Activated naive CD4-positive, alpha-beta T cell treated with anti-CD3 and anti-CD28 coated beads, Interleukin-2, amount 50 U/mL, for 72 hours (primary cell): ENCODE measurements around the gene MINPP1. TPM values are rescaled to one million over a fixed set of nuclear protein-coding genes. Genes with fewer than 3 reads are reported as not detected.
A peak's percentile ranks its signal among the peaks of the same experiment; 100 is the strongest.

Source experiments
- ATAC-seq, 2 donors: fragments of 150-1000 bp; cut with Tn5 transposase; 2 replicates each; pipeline ENCODE4 v1.10.0; 2021; ENCODE audit warnings: mild to moderate bottlenecking in 2 of 2, moderate library complexity in 2 of 2
- DNase-seq, 2 donors: peaks; one replicate each; pipeline ENCODE4 v3.0.0; 2021 to 2022; ENCODE audit warnings: low spot score in 2 of 2
- H3K27ac Mint-ChIP-seq, 2 donors: one replicate each; pipeline ENCODE4 v1.8.0; 2022; ENCODE audit warnings: mild to moderate bottlenecking in 2 of 2, mixed read lengths in 2 of 2
- H3K36me3 Mint-ChIP-seq, 2 donors: one replicate each; pipeline ENCODE4 v1.8.0; 2022; ENCODE audit warnings: mixed read lengths in 2 of 2
- H3K9me3 Mint-ChIP-seq, 2 donors: one replicate each; pipeline ENCODE4 v1.8.0; 2022; ENCODE audit warnings: mixed read lengths in 2 of 2
- total RNA-seq, 2 donors: library from RNA; stranded (reverse); gene quantifications; one replicate each; pipeline ENCODE4 v1.2.3, GENCODE V29; 2022

Gene MINPP1
- total RNA-seq, 2 donors from 2014 or later: 6.4 to 8.3 TPM

GRCh38 chr10:87507879-87508483, 3.3 kb downstream of the MINPP1 start:
- DNase-seq (no peak), ATAC-seq (no peak)
- H3K27ac Mint-ChIP-seq: no peak overlapping the region
- no peaks in the 10 kb centered on the region for H3K9me3 Mint-ChIP-seq
- peaks cover 0 to 14% of the 10 kb centered on the region in 2 donors for H3K36me3 Mint-ChIP-seq

- no peak for DNase-seq
- no peak overlapping the region for H3K27ac Mint-ChIP-seq
- no peak for ATAC-seq
- H3K36me3 Mint-ChIP-seq: peaks cover 3 to 14% of the 10 kb centered on the region in 2 donors
- H3K9me3 Mint-ChIP-seq: no peaks in the 10 kb centered on the region
Observed at GRCh38 chr10:87508837-87509236, 4.1 kb downstream of the MINPP1 start.

- DNase-seq (no peak), ATAC-seq (no peak)
- Mint-ChIP-seq H3K36me3 (peaks cover 10 to 13% of the 10 kb centered on the region in 2 donors), H3K27ac (no peak overlapping the region), H3K9me3 (no peaks in the 10 kb centered on the region)
Observed at GRCh38 chr10:87510025-87510424, 5.3 kb downstream of the MINPP1 start.

- ATAC-seq (no peak), DNase-seq (no peak)
- Mint-ChIP-seq H3K9me3 (no peaks in the 10 kb centered on the region), H3K27ac (no peak overlapping the region), H3K36me3 (peaks cover 0 to 10% of the 10 kb centered on the region in 2 donors)
Observed at GRCh38 chr10:87511526-87511925, 6.8 kb downstream of the MINPP1 start.

GRCh38 chr10:87518937-87519336, 14.2 kb downstream of the MINPP1 start:
- DNase-seq (no peak), ATAC-seq (no peak)
- Mint-ChIP-seq H3K27ac (no peak overlapping the region), H3K9me3 (no peaks in the 10 kb centered on the region), H3K36me3 (peaks cover 12 to 29% of the 10 kb centered on the region in 2 donors)

- peak overlapping the region in 1 of 2 donors; percentile 9 for H3K27ac Mint-ChIP-seq
- peaks cover 18 to 27% of the 10 kb centered on the region in 2 donors for H3K36me3 Mint-ChIP-seq
- no peaks in the 10 kb centered on the region for H3K9me3 Mint-ChIP-seq
- DNase-seq: no peak
- peak in 1 of 2 donors; percentile 88 for ATAC-seq
Observed at GRCh38 chr10:87519582-87519981, 14.9 kb downstream of the MINPP1 start.

GRCh38 chr10:87523731-87524130, 19.0 kb downstream of the MINPP1 start:
- Mint-ChIP-seq H3K36me3 (peaks cover 45 to 51% of the 10 kb centered on the region in 2 donors), H3K9me3 (peaks cover under 1 to 6% of the 10 kb centered on the region in 2 donors), H3K27ac (no peak overlapping the region)
- DNase-seq (no peak), ATAC-seq (no peak)

GRCh38 chr10:87524296-87524695, 19.6 kb downstream of the MINPP1 start:
- H3K27ac Mint-ChIP-seq: no peak overlapping the region
- ATAC-seq (no peak), DNase-seq (no peak)
- H3K9me3 Mint-ChIP-seq: peaks cover 4 to 6% of the 10 kb centered on the region in 2 donors
- H3K36me3 Mint-ChIP-seq: peaks cover 50% of the 10 kb centered on the region in 2 donors

- DNase-seq: no peak
- Mint-ChIP-seq H3K9me3 (peaks cover 6 to 7% of the 10 kb centered on the region in 2 donors), H3K36me3 (peaks cover 20 to 30% of the 10 kb centered on the region in 2 donors), H3K27ac (no peak overlapping the region)
- no peak for ATAC-seq
Observed at GRCh38 chr10:87531908-87532622, 27.4 kb downstream of the MINPP1 start.

- Mint-ChIP-seq H3K27ac (no peak overlapping the region), H3K9me3 (peaks cover 6 to 7% of the 10 kb centered on the region in 2 donors), H3K36me3 (peaks cover 14 to 24% of the 10 kb centered on the region in 2 donors)
- DNase-seq: no peak
- ATAC-seq: no peak
Observed at GRCh38 chr10:87532696-87533095, 28.0 kb downstream of the MINPP1 start.

GRCh38 chr10:87534173-87534858, 29.6 kb downstream of the MINPP1 start:
- Mint-ChIP-seq H3K27ac (no peak overlapping the region), H3K9me3 (peaks cover 0 to 3% of the 10 kb centered on the region in 2 donors), H3K36me3 (peaks cover 6 to 16% of the 10 kb centered on the region in 2 donors)
- ATAC-seq (no peak), DNase-seq (no peak)

- H3K9me3 Mint-ChIP-seq: peaks cover 5 to 18% of the 10 kb centered on the region in 2 donors
- ATAC-seq (no peak), DNase-seq (no peak)
- H3K27ac Mint-ChIP-seq: no peak overlapping the region
- H3K36me3 Mint-ChIP-seq: peaks cover 33 to 40% of the 10 kb centered on the region in 2 donors
Observed at GRCh38 chr10:87538092-87539015, 33.7 kb downstream of the MINPP1 start.

- peaks cover 40 to 41% of the 10 kb centered on the region in 2 donors for H3K36me3 Mint-ChIP-seq
- DNase-seq: no peak
Observed at GRCh38 chr10:87541114-87541513, 36.4 kb downstream of the MINPP1 start.

GRCh38 chr10:87544721-87545120, 40.0 kb downstream of the MINPP1 start:
- Mint-ChIP-seq H3K27ac (no peak overlapping the region), H3K9me3 (peaks cover 5 to 23% of the 10 kb centered on the region in 2 donors), H3K36me3 (peaks cover 32 to 41% of the 10 kb centered on the region in 2 donors)
- no peak for ATAC-seq
- DNase-seq: no peak

More at GRCh38 chr10:87541114-87541513, 36.4 kb downstream of the MINPP1 start:
- H3K9me3 Mint-ChIP-seq: peaks cover 5 to 23% of the 10 kb centered on the region in 2 donors
- ATAC-seq: no peak
- H3K27ac Mint-ChIP-seq: no peak overlapping the region

GRCh38 chr10:87545783-87546182, 41.1 kb downstream of the MINPP1 start:
- DNase-seq (no peak), ATAC-seq (no peak)
- no peak overlapping the region for H3K27ac Mint-ChIP-seq
- H3K36me3 Mint-ChIP-seq: peaks cover 23 to 34% of the 10 kb centered on the region in 2 donors
- peaks cover 5 to 23% of the 10 kb centered on the region in 2 donors for H3K9me3 Mint-ChIP-seq

GRCh38 chr10:87546210-87546609, 41.5 kb downstream of the MINPP1 start:
- no peak overlapping the region for H3K27ac Mint-ChIP-seq
- no peak for DNase-seq
- peak in 1 of 2 donors; percentile 28 for ATAC-seq
- peaks cover 5 to 23% of the 10 kb centered on the region in 2 donors for H3K9me3 Mint-ChIP-seq
- peaks cover 22 to 30% of the 10 kb centered on the region in 2 donors for H3K36me3 Mint-ChIP-seq
